ENCODE results near the gene CDKL2.

GRCh38 chr4:75598390-75598789, 31.9 kb downstream of the CDKL2 start:
- TF ChIP-seq SP1 (IDR thresholded peaks at IDR 0.05) (no peak), FOXK2 (IDR thresholded peaks at IDR 0.05) (no peak), FOXA1 (IDR thresholded peaks at IDR 0.05) (no peak), BHLHE40 (IDR thresholded peaks at IDR 0.05; ENCODE audit: borderline replicate concordance) (no peak), ARNT (IDR thresholded peaks at IDR 0.05) (no peak), FOXM1 (IDR thresholded peaks at IDR 0.05; ENCODE audit: borderline replicate concordance) (no peak), ZNF384 (IDR thresholded peaks at IDR 0.05) (no peak), SUZ12 (IDR thresholded peaks at IDR 0.05) (no peak), TARDBP (IDR thresholded peaks at IDR 0.05) (no peak), HDGF (IDR thresholded peaks at IDR 0.05; ENCODE audit: borderline replicate concordance) (no peak), LEF1 (IDR thresholded peaks at IDR 0.05; ENCODE audit: borderline replicate concordance) (no peak), CTBP1 (IDR thresholded peaks at IDR 0.05; ENCODE audit: borderline replicate concordance) (no peak)
